Pericardium fibroblast (primary cell): ENCODE results near the gene OR1D2. TPM values are rescaled to one million over a fixed set of nuclear protein-coding genes. Genes with fewer than 3 reads are reported as not detected.

ENCODE experiments used
- total RNA-seq: library from RNA; depleted of rRNA; stranded (reverse); fragments of >200 nt; gene quantifications from 2 replicates; pipeline ENCODE4 v1.2.3, GENCODE V29; 2015

OR1D2 gene, protein sequence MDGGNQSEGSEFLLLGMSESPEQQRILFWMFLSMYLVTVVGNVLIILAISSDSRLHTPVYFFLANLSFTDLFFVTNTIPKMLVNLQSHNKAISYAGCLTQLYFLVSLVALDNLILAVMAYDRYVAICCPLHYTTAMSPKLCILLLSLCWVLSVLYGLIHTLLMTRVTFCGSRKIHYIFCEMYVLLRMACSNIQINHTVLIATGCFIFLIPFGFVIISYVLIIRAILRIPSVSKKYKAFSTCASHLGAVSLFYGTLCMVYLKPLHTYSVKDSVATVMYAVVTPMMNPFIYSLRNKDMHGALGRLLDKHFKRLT
- not detected in 2 replicates for total RNA-seq

DNA sequence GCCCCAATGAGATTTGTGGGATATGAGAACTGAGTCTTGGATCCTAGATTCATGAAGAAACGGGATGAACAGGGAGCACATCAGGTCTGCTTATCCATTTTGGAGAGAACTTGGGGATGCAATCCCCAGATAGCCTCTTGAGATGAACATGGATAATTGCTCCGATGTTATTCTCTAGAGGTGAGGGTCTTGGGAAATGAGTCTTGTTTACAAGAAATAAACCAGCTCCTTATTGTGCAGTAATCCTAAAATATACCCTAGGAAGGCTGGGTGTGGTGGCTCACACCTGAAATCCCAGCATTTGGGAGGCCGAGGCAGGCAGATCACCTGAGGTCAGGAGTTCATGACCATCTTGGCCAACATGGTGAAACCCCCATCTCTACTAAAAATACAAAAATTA, at the start of gene OR1D2:
Gene OR1D2 (minus strand): TSS at position 101 of the 400 bp plus-strand sequence. CDS start 11,426 bp downstream, outside the sequence.

DNA sequence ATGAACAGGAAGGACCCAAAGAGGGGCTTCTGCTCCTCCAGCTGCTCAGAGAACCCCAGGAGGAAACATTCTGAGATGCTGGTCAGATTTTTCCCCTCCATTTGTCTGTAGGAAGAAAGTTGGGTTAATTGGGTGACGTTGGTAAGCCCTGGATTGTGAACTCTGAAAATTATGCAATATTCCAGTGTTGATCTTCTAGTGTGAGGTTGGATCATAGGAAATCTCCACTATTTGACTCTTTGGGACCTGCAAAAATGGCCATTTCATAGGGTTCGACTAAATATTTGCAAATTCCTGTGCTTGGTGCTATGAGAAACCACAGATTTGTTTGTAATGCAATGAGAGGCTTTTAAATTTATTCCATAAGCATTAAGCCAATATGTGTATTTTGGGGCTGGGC, 23.2 kb upstream of the OR1D2 start, which contains the start of gene OR1G1:
Gene OR1G1 (minus strand): TSS at position 101 of the 400 bp plus-strand sequence. CDS start 0 bp downstream, at position 101.

DNA sequence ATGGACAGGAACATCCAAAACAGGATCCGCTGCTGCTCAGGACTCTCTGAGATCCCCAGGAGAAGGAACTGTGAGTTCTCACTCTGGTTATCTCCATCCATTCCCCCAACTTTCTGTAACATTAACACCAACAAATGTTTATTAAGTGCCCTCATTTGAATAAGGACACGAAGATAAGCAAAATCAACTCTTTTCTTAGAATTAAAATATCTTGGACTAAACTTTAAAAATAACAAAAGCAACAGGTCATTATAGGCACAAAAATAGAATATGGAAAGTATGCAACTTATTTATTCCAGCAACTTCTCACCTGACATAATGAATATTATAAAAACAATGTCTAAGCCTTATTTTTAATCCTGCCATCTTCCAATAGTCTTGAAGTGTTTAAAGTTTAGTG, 40.7 kb downstream of the OR1D2 start, which contains the start of gene OR1D5:
Gene OR1D5 (minus strand): TSS at position 101 of the 400 bp plus-strand sequence. CDS start 0 bp downstream, at position 101.

Other genes starting within 250 kb of the OR1D2 start
- not detected in 2 replicates for gene OR1D5, start 40.8 kb downstream of the OR1D2 start, total RNA-seq
- gene OR1G1, start 23.1 kb upstream of the OR1D2 start, total RNA-seq, result not detected in 2 replicates
- not detected in 2 replicates for gene OR1A2, start 93.1 kb upstream of the OR1D2 start, total RNA-seq
- not detected in 2 replicates for gene OR1A1, start 103.2 kb upstream of the OR1D2 start, total RNA-seq
- gene OR3A1, start 193.9 kb upstream of the OR1D2 start, total RNA-seq, result not detected in 2 replicates